Keratinocyte (primary cell): ENCODE results near the gene TBXAS1.

Experiments
- EZH2 ChIP-seq: IDR thresholded peaks from one replicate; pipeline ENCODE4 v1.6.1; 2012; ENCODE audit warnings: inconsistent platforms, mild to moderate bottlenecking, low read length, moderate library complexity
- TF ChIP-seq, protein P1 (sequence below), 3 experiments: IDR thresholded peaks in 1 of 3; conservative IDR thresholded peaks in 1 of 3; optimal IDR thresholded peaks in 1 of 3; 2 replicates in 2 of 3; 3 replicates in 1 of 3; pipeline versions ENCODE3 to v1.5.1; 2011; ENCODE audit warnings: low read length in 3 of 3, mild to moderate bottlenecking in 3 of 3, moderate library complexity in 2 of 3, control low read depth in 1 of 3, inconsistent platforms in 1 of 3; ENCODE audit not compliant: insufficient read depth in 2 of 3; ENCODE audit errors: extremely low read depth in 1 of 3

DNA sequence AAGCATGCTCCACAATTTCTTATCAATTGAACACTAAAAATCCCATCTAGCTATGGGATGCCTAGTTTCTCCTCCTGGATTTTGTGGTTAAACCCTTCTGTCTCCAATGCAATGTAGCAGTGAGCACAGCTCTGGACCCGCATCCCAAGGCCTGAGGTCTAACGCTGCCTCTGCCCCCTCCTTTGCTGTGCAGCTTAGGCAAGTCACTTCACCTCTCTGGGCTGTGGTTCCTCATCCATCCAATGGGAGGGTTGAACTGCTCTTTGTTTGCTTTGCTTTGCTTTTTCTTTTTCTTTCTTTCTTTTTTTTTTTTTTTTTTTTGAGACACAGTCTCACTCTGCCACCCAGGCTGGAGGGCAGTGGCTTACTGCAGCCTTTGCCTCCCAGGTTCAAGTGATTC, 164.5 kb downstream of the TBXAS1 start:
- TF ChIP-seq, protein P1, sequence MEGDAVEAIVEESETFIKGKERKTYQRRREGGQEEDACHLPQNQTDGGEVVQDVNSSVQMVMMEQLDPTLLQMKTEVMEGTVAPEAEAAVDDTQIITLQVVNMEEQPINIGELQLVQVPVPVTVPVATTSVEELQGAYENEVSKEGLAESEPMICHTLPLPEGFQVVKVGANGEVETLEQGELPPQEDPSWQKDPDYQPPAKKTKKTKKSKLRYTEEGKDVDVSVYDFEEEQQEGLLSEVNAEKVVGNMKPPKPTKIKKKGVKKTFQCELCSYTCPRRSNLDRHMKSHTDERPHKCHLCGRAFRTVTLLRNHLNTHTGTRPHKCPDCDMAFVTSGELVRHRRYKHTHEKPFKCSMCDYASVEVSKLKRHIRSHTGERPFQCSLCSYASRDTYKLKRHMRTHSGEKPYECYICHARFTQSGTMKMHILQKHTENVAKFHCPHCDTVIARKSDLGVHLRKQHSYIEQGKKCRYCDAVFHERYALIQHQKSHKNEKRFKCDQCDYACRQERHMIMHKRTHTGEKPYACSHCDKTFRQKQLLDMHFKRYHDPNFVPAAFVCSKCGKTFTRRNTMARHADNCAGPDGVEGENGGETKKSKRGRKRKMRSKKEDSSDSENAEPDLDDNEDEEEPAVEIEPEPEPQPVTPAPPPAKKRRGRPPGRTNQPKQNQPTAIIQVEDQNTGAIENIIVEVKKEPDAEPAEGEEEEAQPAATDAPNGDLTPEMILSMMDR (optimal IDR thresholded peaks at IDR 0.05 in 1 of 3, IDR thresholded peaks at IDR 0.05 in 1 of 3, conservative IDR thresholded peaks at IDR 0.05 in 1 of 3; ENCODE audit: extremely low read depth in 1 of 3, insufficient read depth in 2 of 3, low read length in 3 of 3), result no peak
- no peak for TF ChIP-seq EZH2
